NOMO-1 (cell line): ENCODE results near the gene ZAP70.
"Not testable (repeated sequence)": the region's sequence is repeated elsewhere in the genome, so short reads cannot be mapped to it uniquely, and the experiment has no call there.

Experiments
- DNase-seq, 2 experiments: peaks; one replicate each; lab custom pipeline; 2025; ENCODE audit not compliant: unreplicated experiment in 2 of 2; lab: John Stamatoyannopoulos, UW

The ZAP70 gene

GRCh38 chr2:97713296-97714083, at the start of gene ZAP70:
TSS of gene ZAP70 (plus strand) at chr2:97713576. CDS start at chr2:97724037, 10,461 bp downstream.
- DNase-seq: no peak

GRCh38 chr2:97663626-97663961, 49.8 kb upstream of the ZAP70 start:
- no peak for DNase-seq

DNA sequence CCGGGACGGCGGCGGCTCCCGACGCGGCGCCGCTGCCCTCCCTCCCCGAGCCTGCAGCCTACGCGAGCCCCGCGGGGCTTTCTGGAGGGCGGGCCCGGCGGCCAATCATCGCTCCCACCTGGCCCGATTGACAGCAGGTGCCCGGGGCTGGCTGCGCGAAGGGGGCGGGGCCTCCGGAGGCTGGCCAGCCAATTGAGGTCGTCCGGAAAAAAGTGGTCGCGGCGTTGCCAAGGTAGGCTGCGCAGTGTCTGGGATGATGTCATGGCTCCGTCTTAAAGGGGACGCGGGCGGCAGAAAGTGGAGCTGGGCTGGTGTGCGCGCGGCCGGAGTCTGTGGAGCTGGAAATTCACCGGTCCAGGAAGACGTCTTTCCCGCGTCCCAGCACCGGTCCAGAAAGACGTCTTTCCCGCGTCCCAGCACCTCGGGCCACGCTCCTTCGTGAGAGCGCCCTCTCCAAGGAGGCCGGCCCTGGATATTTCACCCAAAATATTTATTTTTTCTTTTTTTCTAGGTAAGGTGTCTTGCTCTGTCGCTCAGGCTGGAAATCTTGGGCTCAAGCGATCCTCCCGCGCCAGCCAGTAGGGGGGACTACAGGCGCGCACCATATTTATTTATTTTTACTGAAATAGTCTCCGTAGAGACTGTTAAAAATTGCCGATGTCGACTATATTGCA, 49.3 kb upstream of the ZAP70 start, which contains the start of gene ACTR1B:
TSS of gene ACTR1B (minus strand) at position 83 of the 674 bp plus-strand sequence. CDS start 154 bp downstream, outside the sequence.
- peak; percentile 98 to 99 for DNase-seq

GRCh38 chr2:97664636-97664970, 48.8 kb upstream of the ZAP70 start:
- DNase-seq: no peak

- no peak for DNase-seq
Observed at GRCh38 chr2:97669448-97669847, 43.9 kb upstream of the ZAP70 start, which contains the start of gene C2orf92. TSS of gene C2orf92 (plus strand) at chr2:97669713. CDS start at chr2:97669789, 76 bp downstream.

GRCh38 chr2:97670471-97670870, 42.9 kb upstream of the ZAP70 start:
- no peak for DNase-seq

DNA sequence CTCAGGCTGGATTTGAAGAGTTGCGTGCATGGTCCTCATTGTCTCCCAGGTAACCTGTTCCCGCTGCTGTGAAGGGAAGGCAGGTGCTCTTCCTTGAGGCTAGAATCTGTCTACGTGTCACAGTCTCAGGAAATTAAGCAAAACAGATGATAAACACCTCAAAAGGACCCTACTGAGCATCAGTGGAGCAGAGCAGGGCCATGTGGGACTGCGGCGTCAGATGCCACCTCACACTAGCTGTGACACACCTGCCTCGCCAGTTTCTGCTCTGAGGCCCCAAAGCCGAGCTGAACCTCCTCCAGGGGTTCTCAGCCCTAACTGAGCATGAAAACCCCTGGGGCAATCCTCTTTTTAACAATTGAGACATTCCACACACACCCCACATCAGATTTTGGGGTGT, 41.9 kb upstream of the ZAP70 start:
- DNase-seq: no peak

DNA sequence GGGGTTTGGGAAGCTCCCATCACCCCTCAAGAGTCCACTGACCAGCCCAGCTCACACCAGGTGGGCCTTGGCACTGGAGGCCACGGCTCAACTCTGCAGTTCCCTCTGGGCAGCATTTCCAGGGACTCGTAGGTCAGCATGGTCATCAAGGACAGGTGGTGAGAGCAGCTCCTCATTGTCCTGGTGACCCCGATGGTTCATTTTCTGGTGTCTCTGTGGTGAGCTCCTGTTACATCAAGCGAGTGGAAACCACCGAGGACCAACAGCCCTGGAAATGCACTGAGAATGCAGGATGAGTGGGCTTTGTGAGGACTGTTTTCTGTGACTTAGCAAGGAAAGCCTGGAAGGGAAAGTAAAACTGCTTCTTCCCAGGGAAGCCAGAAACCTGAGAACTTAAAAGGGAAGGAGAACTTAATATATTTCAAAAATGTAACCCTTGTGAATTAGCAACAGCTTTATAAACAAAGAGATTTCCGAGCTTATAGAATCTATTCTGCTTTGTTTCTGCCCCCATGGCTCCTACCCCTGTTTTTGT, 40.7 kb upstream of the ZAP70 start:
- DNase-seq: not testable (repeated sequence)

- no peak for DNase-seq
Observed at GRCh38 chr2:97673182-97673914, 40.0 kb upstream of the ZAP70 start.

DNA sequence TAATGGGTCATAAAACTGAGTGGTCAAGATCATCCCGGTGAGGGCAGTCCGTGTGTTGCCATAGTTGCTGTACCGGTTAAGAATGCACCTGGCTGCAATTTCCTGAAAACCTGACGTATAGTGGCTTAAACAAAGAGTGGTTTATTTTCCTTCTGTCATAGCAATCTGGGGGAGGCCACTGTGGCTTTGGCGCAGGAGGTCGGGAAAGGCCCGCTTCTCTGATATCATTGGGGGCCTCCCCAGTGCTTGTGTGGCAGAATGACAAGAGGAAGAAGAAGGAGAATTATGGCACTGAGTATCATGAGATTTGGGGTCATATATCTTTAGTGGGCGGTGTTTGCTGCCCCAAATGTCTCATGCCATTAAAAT, 39.5 kb upstream of the ZAP70 start:
- no peak for DNase-seq

GRCh38 chr2:97675430-97676113, 37.8 kb upstream of the ZAP70 start:
- no peak for DNase-seq

DNA sequence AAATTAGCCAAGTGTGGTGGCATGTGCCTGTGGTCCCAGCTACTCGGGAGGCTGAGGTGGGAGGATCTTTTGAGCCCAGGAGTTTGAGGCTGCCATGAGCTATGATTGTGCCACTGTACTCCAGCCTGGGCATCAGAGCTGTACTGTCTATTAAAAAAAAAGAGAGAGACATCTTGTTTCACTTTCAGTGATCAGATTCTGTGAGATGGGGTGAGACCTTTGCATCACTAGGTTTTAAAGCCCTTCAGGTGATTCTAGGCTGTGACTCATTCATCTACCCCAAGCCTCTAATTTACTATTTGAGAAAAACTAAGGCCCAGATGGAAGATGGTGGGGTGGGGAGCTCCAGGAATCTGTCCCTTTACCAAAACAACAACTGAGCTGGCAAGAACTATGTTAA, 36.8 kb upstream of the ZAP70 start:
- no peak for DNase-seq

DNA sequence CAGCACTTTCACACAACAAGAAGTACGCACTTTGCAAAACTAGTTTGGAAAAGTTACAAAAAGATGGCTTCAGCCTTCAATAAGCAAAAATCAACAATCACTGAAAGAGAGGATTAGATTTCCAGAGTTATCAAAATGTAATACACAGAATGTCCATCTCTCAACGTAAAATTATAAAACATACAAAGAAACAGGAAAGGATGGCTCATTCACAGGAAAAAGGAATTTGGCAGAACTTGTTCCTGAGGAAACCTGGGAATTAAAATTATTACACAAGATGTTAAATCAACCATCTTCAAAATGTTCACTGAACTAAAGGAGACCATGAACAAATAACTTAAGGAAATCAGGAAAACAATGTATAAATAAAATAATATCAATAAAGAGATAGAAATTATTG, 35.9 kb upstream of the ZAP70 start:
- DNase-seq: no peak

GRCh38 chr2:97678298-97678697, 35.1 kb upstream of the ZAP70 start:
- peak in 1 of 2 experiments; percentile 25 for DNase-seq

- DNase-seq: not testable (repeated sequence)
Observed at GRCh38 chr2:97687235-97687634, 26.1 kb upstream of the ZAP70 start.

- no peak for DNase-seq
Observed at GRCh38 chr2:97688062-97688827, 25.1 kb upstream of the ZAP70 start.

DNA sequence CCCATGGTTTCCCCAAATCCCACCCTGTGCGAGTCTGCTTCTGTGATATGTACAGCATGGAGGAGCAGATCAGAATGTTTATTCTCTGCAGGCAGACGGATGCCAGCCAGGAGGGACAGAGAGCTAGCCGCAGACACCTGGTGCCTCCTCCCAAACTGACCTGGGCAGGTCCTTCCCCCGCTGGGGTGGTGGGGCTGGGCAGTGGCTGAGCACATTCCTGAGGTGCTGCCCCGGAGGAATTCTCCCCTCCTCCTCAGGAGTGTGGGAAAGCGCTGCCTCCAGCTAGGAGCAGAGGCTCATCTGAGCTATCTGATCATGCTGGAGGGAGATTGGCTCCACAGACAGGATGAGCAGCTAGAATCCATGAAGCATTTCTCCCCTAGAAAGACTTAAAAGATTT, 22.2 kb upstream of the ZAP70 start:
- no peak for DNase-seq

DNA sequence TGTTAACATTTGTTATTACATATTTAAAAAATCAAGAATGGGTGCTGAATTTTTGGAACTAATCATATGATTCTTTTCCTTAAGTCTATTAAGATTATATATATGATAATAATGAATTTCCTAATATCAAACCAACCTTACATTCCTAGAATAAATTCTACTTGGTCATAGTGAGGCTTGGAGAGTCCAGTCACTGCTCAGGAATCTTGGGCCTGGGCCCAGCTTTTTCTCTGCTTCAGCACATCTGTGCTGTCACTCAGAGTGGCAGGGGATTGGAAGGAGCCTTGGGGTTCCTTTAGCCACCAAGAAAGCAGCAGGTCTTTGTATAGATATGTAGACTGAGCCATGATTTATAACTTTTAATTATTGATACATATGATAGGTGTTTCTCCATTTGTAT, 19.9 kb upstream of the ZAP70 start:
- no peak for DNase-seq

DNA sequence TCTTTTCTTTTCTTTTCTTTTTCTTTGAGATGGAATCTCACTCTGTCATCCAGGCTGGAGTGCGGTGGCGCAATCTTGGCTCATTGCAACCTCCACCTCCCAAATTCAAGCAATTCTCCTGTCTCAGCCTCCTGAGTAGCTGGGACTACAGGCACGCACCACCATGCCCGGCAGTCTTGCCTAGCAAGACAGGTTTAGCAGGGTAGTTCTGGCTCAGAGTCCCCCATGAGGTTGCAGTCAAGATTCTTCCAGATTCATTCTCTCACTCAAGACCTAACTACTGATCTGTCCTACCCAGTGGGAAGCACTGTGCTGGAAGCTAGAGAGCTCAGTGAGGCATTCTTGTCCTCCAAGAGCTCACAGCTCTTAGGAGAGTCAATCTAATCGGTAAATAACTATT, 17.6 kb upstream of the ZAP70 start:
- no peak for DNase-seq
